Trophoblast cell (in vitro differentiated cells and primary cell): Measurements from ENCODE around the gene WNK2.

Experiments used
- DNase-seq, 2 donors: peaks; one replicate each; pipeline ENCODE4 v3.0.0-alpha.2; 2016
- H2AFZ ChIP-seq: 2 replicates; pipeline ENCODE4 v1.6.1; 2013; ENCODE audit warnings: low read length, moderate library complexity, mild to moderate bottlenecking; ENCODE audit not compliant: insufficient read depth, poor library complexity
- H2AK5ac ChIP-seq: 2 replicates; pipeline ENCODE4 v1.6.1; 2013; ENCODE audit warnings: mild to moderate bottlenecking, low read length
- H2BK120ac ChIP-seq: 2 replicates; pipeline ENCODE4 v1.6.1; 2013; ENCODE audit warnings: low read length, mild to moderate bottlenecking, moderate library complexity; ENCODE audit not compliant: insufficient read depth, poor library complexity
- H2BK12ac ChIP-seq: 2 replicates; pipeline ENCODE4 v1.6.1; 2013; ENCODE audit warnings: mild to moderate bottlenecking, low read length, moderate library complexity
- H2BK5ac ChIP-seq: 2 replicates; pipeline ENCODE4 v1.6.1; 2013; ENCODE audit warnings: low read length, low read depth, moderate library complexity, mild to moderate bottlenecking; ENCODE audit not compliant: poor library complexity
- H3K14ac ChIP-seq: 2 replicates; pipeline ENCODE4 v1.6.1; 2013; ENCODE audit warnings: mild to moderate bottlenecking, low read length
- H3K18ac ChIP-seq: 2 replicates; pipeline ENCODE4 v1.6.1; 2013; ENCODE audit warnings: mild to moderate bottlenecking, low read length
- H3K23ac ChIP-seq: 2 replicates; pipeline ENCODE4 v1.6.1; 2013; ENCODE audit warnings: low read length
- H3K27ac ChIP-seq: 2 replicates; pipeline ENCODE4 v1.5.1; 2013; ENCODE audit warnings: low read depth, mild to moderate bottlenecking, inconsistent platforms, low read length, moderate library complexity
- H3K27me3 ChIP-seq: 2 replicates; pipeline ENCODE4 v1.6.1; 2013; ENCODE audit warnings: inconsistent platforms, mild to moderate bottlenecking, low read length, moderate library complexity; ENCODE audit not compliant: insufficient read depth
- H3K36me3 ChIP-seq, 2 experiments: 1 replicate in 1 of 2; 2 replicates in 1 of 2; pipeline ENCODE4 v1.6.1; 2013; ENCODE audit warnings: low read length in 2 of 2, mild to moderate bottlenecking in 2 of 2, moderate library complexity in 1 of 2; ENCODE audit not compliant: insufficient read depth in 2 of 2, control insufficient read depth in 1 of 2
- H3K4ac ChIP-seq: 2 replicates; pipeline ENCODE4 v1.6.1; 2013; ENCODE audit warnings: low read depth, mild to moderate bottlenecking, low read length, moderate library complexity
- H3K4me1 ChIP-seq, 2 experiments: 1 replicate in 1 of 2; 2 replicates in 1 of 2; pipeline ENCODE4 v1.6.1; 2013; ENCODE audit warnings: low read length in 2 of 2, mild to moderate bottlenecking in 2 of 2, moderate library complexity in 1 of 2; ENCODE audit not compliant: insufficient read depth in 2 of 2, control insufficient read depth in 1 of 2
- H3K4me2 ChIP-seq: 2 replicates; pipeline ENCODE4 v1.6.1; 2013; ENCODE audit warnings: inconsistent platforms, mild to moderate bottlenecking, low read length, moderate library complexity
- H3K4me3 ChIP-seq: 2 replicates; pipeline ENCODE4 v1.5.1; 2013; ENCODE audit warnings: mild to moderate bottlenecking, low read depth, low read length, inconsistent platforms
- H3K79me1 ChIP-seq: one replicate; pipeline ENCODE4 v1.6.1; 2013; ENCODE audit warnings: low read length
- H3K79me2 ChIP-seq: 2 replicates; pipeline ENCODE4 v1.6.1; 2013; ENCODE audit warnings: low read length, mild to moderate bottlenecking; ENCODE audit not compliant: control insufficient read depth, insufficient read depth, poor library complexity
- H3K9ac ChIP-seq: 2 replicates; pipeline ENCODE4 v1.6.1; 2013; ENCODE audit warnings: mild to moderate bottlenecking, low read length
- H3K9me3 ChIP-seq: 2 replicates; pipeline ENCODE4 v1.6.1; 2013; ENCODE audit warnings: low read depth, mild to moderate bottlenecking, control low read depth, inconsistent platforms, low read length; ENCODE audit not compliant: insufficient read depth
- H4K12ac ChIP-seq: 2 replicates; pipeline ENCODE4 v1.6.1; 2013; ENCODE audit warnings: low read depth, mild to moderate bottlenecking, low read length, moderate library complexity
- H4K8ac ChIP-seq: 2 replicates; pipeline ENCODE4 v1.6.1; 2013; ENCODE audit warnings: low read depth, mild to moderate bottlenecking, low read length, moderate library complexity
- H4K91ac ChIP-seq: one replicate; pipeline ENCODE4 v1.6.1; 2013; ENCODE audit warnings: low read depth, mild to moderate bottlenecking, low read length, moderate library complexity
- WGBS: extraction: QIAGEN DNeasy Blood & Tissue Kit; methylation state at CpG from one replicate; pipeline ENCODE4 v1.1.7; 2013; ENCODE audit warnings: missing lambda C conversion rate; ENCODE audit not compliant: insufficient read length, insufficient coverage; ENCODE audit errors: extremely low coverage; 5-methylcytosine and 5-hydroxymethylcytosine counted together

Gene WNK2

DNA sequence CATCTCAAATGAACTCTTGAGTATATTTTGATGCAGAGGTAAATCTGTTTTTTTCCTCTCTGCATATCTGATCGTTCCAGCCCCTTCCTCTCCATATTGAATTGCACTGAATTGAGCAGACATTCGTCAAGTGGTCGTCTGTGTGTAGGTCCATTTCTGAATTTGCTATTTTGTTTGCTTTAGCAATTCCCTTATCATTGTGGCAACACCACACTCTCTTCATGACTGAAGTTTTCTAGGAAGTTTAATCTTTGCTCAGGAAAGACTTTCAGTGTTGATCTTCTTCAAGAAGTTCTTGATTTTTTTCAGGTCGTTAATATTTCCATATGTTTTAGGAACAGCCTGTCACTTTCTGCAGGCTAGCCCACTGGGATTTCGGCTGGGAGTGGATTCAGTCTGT, 132.0 kb downstream of the WNK2 start:
- no peak overlapping the region for H2BK12ac ChIP-seq
- H4K12ac ChIP-seq = no peak overlapping the region
- no peak overlapping the region for H2BK5ac ChIP-seq
- H4K8ac ChIP-seq = no peak overlapping the region
- peaks cover 0 to 1% of the 10 kb centered on the region in 2 experiments for H3K36me3 ChIP-seq
- no peak overlapping the region for H3K4ac ChIP-seq
- no peak overlapping the region for H2AK5ac ChIP-seq
- no peak overlapping the region for H2BK120ac ChIP-seq
- WGBS = no CpG with 5 or more reads among the region's 5 CpGs
- no peak overlapping the region for H3K4me2 ChIP-seq
- H4K91ac ChIP-seq = no peak overlapping the region
- DNase-seq = no peak
- no peak overlapping the region for H3K14ac ChIP-seq
- H3K4me3 ChIP-seq = no peak overlapping the region
- no peaks in the 10 kb centered on the region for H3K79me1 ChIP-seq
- H3K18ac ChIP-seq = no peak overlapping the region
- no peak overlapping the region for H2AFZ ChIP-seq
- no peak overlapping the region for H3K27ac ChIP-seq
- no peak overlapping the region for H3K23ac ChIP-seq
- H3K27me3 ChIP-seq = no peaks in the 10 kb centered on the region
- H3K79me2 ChIP-seq = no peaks in the 10 kb centered on the region
- no peaks in the 10 kb centered on the region for H3K4me1 ChIP-seq
- no peak overlapping the region for H3K9ac ChIP-seq
- peaks cover 8% of the 10 kb centered on the region for H3K9me3 ChIP-seq

DNA sequence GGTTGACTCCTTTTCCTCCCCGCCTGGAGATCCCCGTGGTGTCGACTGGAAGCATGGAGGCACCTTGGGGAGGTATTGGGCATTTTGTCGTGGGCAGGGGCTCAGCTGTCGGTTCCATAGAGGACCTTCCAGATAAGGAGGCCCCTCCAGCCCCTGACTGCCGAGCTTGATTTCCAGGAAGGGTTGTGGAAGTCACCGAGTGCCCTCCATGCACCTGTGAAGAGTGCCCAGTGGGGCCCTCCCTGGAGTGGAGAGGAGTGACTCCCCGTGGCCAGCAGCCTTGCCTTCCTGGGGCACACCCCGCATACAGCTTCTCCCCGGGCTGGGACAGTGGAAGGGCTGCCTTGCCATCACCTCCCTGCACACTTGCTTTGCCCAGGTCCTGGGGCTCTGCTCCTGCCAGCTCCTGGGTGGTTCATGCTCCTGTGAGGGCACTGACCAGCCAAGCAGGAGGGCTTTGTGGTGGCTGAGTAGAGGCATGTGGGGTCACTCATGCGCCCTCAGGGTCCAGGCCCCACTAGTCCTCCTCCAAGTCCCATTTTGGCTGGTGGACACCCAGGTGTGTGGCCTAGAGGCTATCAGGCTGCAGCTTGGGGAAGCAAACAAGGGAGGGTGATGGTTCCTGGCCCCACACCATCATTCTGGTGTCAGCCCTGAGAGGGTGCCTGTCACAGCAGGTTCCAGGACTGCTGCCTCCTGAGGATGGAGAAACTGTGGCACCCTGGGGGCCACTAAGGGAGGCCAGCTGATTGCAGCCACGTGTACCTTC, 133.0 kb downstream of the WNK2 start:
- H2BK12ac ChIP-seq = no peak overlapping the region
- no peak overlapping the region for H2BK5ac ChIP-seq
- H3K4me1 ChIP-seq = no peaks in the 10 kb centered on the region
- no peak overlapping the region for H3K9ac ChIP-seq
- no peaks in the 10 kb centered on the region for H3K79me1 ChIP-seq
- no peaks in the 10 kb centered on the region for H3K27me3 ChIP-seq
- H2AFZ ChIP-seq = no peak overlapping the region
- no peak overlapping the region for H3K27ac ChIP-seq
- H3K36me3 ChIP-seq = peaks cover 0 to 1% of the 10 kb centered on the region in 2 experiments
- no peak overlapping the region for H2AK5ac ChIP-seq
- no CpG with 5 or more reads among the region's 12 CpGs for WGBS
- DNase-seq = no peak
- no peak overlapping the region for H3K14ac ChIP-seq
- H3K4me2 ChIP-seq = no peak overlapping the region
- H2BK120ac ChIP-seq = no peak overlapping the region
- peaks cover 8% of the 10 kb centered on the region for H3K9me3 ChIP-seq
- no peak overlapping the region for H3K4me3 ChIP-seq
- no peak overlapping the region for H4K91ac ChIP-seq
- H3K23ac ChIP-seq = no peak overlapping the region
- H3K79me2 ChIP-seq = no peaks in the 10 kb centered on the region
- H4K8ac ChIP-seq = no peak overlapping the region
- no peak overlapping the region for H3K4ac ChIP-seq
- H4K12ac ChIP-seq = no peak overlapping the region
- H3K18ac ChIP-seq = no peak overlapping the region

DNA sequence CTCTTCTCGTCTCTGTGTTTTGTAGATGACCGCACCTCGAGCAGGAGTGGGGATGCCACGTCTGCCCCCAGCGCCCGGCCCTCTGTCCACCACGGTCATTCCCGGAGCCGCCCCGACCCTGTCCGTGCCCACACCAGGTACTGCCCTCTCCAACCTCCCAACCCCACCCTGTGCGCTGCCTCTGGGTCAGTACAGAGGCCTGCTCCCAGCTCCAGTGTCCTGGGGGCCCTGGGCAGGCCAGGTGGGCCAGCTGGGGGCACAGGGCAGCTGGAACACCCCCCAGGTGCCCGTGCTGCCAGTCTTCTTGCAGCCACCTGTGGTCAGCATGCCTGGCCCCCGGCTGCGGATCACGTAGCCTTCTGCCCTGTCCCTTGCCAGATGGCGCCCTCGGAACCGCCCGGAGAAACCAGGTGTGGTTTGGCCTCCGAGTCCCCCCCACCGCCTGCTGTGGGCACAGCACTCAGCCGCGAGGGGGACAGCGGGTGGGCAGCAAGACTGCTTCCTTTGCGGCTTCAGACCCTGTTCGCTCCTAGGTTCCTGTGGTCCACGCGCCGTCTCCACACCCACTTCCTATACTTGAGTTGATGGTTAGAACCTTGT, 133.7 kb downstream of the WNK2 start:
- H2BK12ac ChIP-seq = no peak overlapping the region
- no peak overlapping the region for H4K12ac ChIP-seq
- no peak overlapping the region for H3K4ac ChIP-seq
- no peak overlapping the region for H3K23ac ChIP-seq
- H3K14ac ChIP-seq = no peak overlapping the region
- H4K91ac ChIP-seq = no peak overlapping the region
- no peaks in the 10 kb centered on the region for H3K79me1 ChIP-seq
- no CpG with 5 or more reads among the region's 30 CpGs for WGBS
- H2AK5ac ChIP-seq = no peak overlapping the region
- no peak overlapping the region for H3K4me3 ChIP-seq
- no peak overlapping the region for H4K8ac ChIP-seq
- no peak overlapping the region for H3K27ac ChIP-seq
- H3K79me2 ChIP-seq = no peaks in the 10 kb centered on the region
- no peak overlapping the region for H2BK5ac ChIP-seq
- no peak overlapping the region for H3K18ac ChIP-seq
- H3K27me3 ChIP-seq = no peaks in the 10 kb centered on the region
- no peak overlapping the region for H2AFZ ChIP-seq
- no peak for DNase-seq
- H3K9me3 ChIP-seq = peaks cover 8% of the 10 kb centered on the region
- H3K36me3 ChIP-seq = peaks cover 0 to 1% of the 10 kb centered on the region in 2 experiments
- no peak overlapping the region for H3K9ac ChIP-seq
- H3K4me2 ChIP-seq = no peak overlapping the region
- no peak overlapping the region for H2BK120ac ChIP-seq
- H3K4me1 ChIP-seq = no peaks in the 10 kb centered on the region

DNA sequence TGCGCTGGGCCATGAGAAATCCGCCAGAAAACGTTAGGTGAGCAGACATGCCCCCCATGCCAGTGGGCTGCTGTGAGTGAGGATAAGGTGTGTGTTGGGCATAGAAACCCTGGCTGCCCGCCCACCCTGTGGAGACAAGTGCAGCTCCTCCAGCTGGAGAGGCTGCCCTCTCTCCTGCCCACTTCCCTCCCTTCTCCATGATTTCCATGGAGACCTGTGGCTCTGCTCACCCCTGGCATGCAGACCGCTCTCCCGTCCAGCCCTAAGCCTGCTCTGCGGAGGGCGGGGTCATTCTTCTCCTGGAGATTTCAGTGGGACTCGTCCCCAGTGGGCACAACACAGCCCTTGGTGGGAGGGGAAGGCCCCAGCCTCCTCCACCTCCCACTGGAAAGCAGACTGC, 134.5 kb downstream of the WNK2 start:
- no peak overlapping the region for H2BK5ac ChIP-seq
- H3K9me3 ChIP-seq = peaks cover 8% of the 10 kb centered on the region
- H3K14ac ChIP-seq = no peak overlapping the region
- no peak overlapping the region for H2BK12ac ChIP-seq
- H4K91ac ChIP-seq = no peak overlapping the region
- no peak overlapping the region for H3K4me3 ChIP-seq
- no peak overlapping the region for H3K27ac ChIP-seq
- H2BK120ac ChIP-seq = no peak overlapping the region
- no peaks in the 10 kb centered on the region for H3K79me1 ChIP-seq
- no peak overlapping the region for H2AK5ac ChIP-seq
- H3K79me2 ChIP-seq = no peaks in the 10 kb centered on the region
- H4K12ac ChIP-seq = no peak overlapping the region
- no peak overlapping the region for H3K23ac ChIP-seq
- H3K27me3 ChIP-seq = no peaks in the 10 kb centered on the region
- H4K8ac ChIP-seq = no peak overlapping the region
- no peak for DNase-seq
- no peak overlapping the region for H3K9ac ChIP-seq
- no peak overlapping the region for H3K18ac ChIP-seq
- peaks cover 0 to 1% of the 10 kb centered on the region in 2 experiments for H3K36me3 ChIP-seq
- no CpG with 5 or more reads among the region's 9 CpGs for WGBS
- H3K4me2 ChIP-seq = no peak overlapping the region
- H3K4me1 ChIP-seq = no peaks in the 10 kb centered on the region
- no peak overlapping the region for H2AFZ ChIP-seq
- no peak overlapping the region for H3K4ac ChIP-seq
